Transverse colon (tissue), 4 donors: Measurements from ENCODE around the gene LOC128125822.

Source experiments
- DNase-seq: peaks from one replicate; pipeline ENCODE4 v3.0.0-alpha.2; 2019
- H3K27ac ChIP-seq, 4 donors: fragments of 200-600 bp; sonication (generic); 2 replicates each; pipeline ENCODE4 v1.5.1; 2016 to 2018; ENCODE audit warnings: inconsistent platforms in 4 of 4
- H3K27me3 ChIP-seq: fragments of 200-600 bp; sonication (generic); 2 replicates; pipeline ENCODE4 v1.5.1; 2017; ENCODE audit warnings: inconsistent platforms
- H3K36me3 ChIP-seq, 4 donors: fragments of 200-600 bp; sonication (generic); 2 replicates each; pipeline ENCODE4 v1.5.1; 2017 to 2019; ENCODE audit warnings: inconsistent platforms in 4 of 4
- H3K4me1 ChIP-seq, 4 donors: fragments of 200-600 bp; sonication (generic); 2 replicates each; pipeline ENCODE4 v1.5.1; 2017 to 2020; ENCODE audit warnings: inconsistent platforms in 4 of 4
- H3K4me3 ChIP-seq, 4 donors: fragments of 200-600 bp; sonication (generic); 1 replicate in 1 of 4; 2 replicates in 3 of 4; pipeline versions ENCODE4 v1.5.1 to v1.6.1; 2017 to 2019; ENCODE audit warnings: inconsistent platforms in 4 of 4
- H3K9me3 ChIP-seq, 2 donors: fragments of 200-600 bp; sonication (generic); 2 replicates each; pipeline ENCODE4 v1.5.1; 2017 to 2019; ENCODE audit warnings: inconsistent platforms in 2 of 2
- CTCF ChIP-seq, 5 experiments: fragments of 200-600 bp in 3 of 5; fragments of 450-650 bp in 2 of 5; sonication (generic) in 3 of 5; IDR thresholded peaks; 1 replicate in 2 of 5; 2 replicates in 3 of 5; pipeline ENCODE4 v1.5.1; 2016 to 2017; ENCODE audit warnings: antibody characterized with exemption in 5 of 5, inconsistent platforms in 3 of 5, mild to moderate bottlenecking in 2 of 5, moderate library complexity in 1 of 5
- EP300 ChIP-seq: sonication (generic); formaldehyde crosslinking; IDR thresholded peaks from one replicate; pipeline ENCODE4 v1.6.1; 2017; ENCODE audit warnings: antibody characterized with exemption, low read depth
- POLR2A ChIP-seq: fragments of 450-650 bp; IDR thresholded peaks from one replicate; pipeline ENCODE4 v1.6.1; 2016; ENCODE audit warnings: antibody characterized with exemption, mild to moderate bottlenecking, moderate library complexity
- POLR2AphosphoS5 ChIP-seq, 3 donors: sonication (generic); formaldehyde crosslinking; IDR thresholded peaks; one replicate each; pipeline ENCODE4 v1.6.1; 2016; ENCODE audit warnings: antibody characterized with exemption in 3 of 3
- WGBS, 2 donors: methylation state at CpG; one replicate each; pipeline ENCODE4 v1.1.5; 2018; ENCODE audit warnings: low coverage in 1 of 2; 5-methylcytosine and 5-hydroxymethylcytosine counted together
- in situ Hi-C, 4 donors: fragments of 200-750 bp; cut with MboI; loops; one replicate each; pipeline versions ENCODE4 v1.15.0 to v1.15.1; 2017; ENCODE audit warnings: low sequenced_read_pairs in 3 of 4, low pct_ligation_motif_present in 1 of 4, low pct_unique_long_range_greater_than_20kb in 1 of 4
- intact Hi-C: fragments of 100-400 bp; cut with DNase I; formaldehyde crosslinking; loops from one replicate; pipeline ENCODE4 v1.15.1; 2023; ENCODE audit warnings: low total_unique reads

The LOC128125822 gene

GRCh38 chr6:63549076-63549475 is 23.2 kb upstream of the LOC128125822 start:
- no peak for DNase-seq
- TF ChIP-seq CTCF (IDR thresholded peaks at IDR 0.05) (no peak), POLR2AphosphoS5 (IDR thresholded peaks at IDR 0.05) (no peak), POLR2A (no peak), EP300 (no peak)
- Histone ChIP-seq H3K4me3 (no peak overlapping the region), H3K27ac (no peak overlapping the region), H3K36me3 (no peaks in the 10 kb centered on the region), H3K9me3 (no peaks in the 10 kb centered on the region), H3K27me3 (no peaks in the 10 kb centered on the region), H3K4me1 (peaks cover 0 to 7% (median 2%) of the 10 kb centered on the region in 4 donors)
- WGBS, 2 donors = 83 to 96% methylated on average over 3 to 5 of the region's 5 CpGs
- in situ Hi-C loops = no loop called here
- intact Hi-C loops = no loop called here

GRCh38 chr6:63553208-63553607 is 19.1 kb upstream of the LOC128125822 start:
- Histone ChIP-seq H3K36me3 (no peaks in the 10 kb centered on the region), H3K27ac (peak overlapping the region in 1 of 4 donors; percentile 16), H3K4me1 (peaks cover 0 to 22% (median 2%) of the 10 kb centered on the region in 4 donors), H3K27me3 (no peaks in the 10 kb centered on the region), H3K4me3 (no peak overlapping the region), H3K9me3 (no peaks in the 10 kb centered on the region)
- intact Hi-C loops = no loop called here
- WGBS, 2 donors = 78 to 100% methylated on average over 1 to 3 of the region's 3 CpGs
- DNase-seq = no peak
- in situ Hi-C loops = no loop called here
- TF ChIP-seq CTCF (IDR thresholded peaks at IDR 0.05) (no peak), EP300 (no peak)

GRCh38 chr6:63553900-63554299 is 18.4 kb upstream of the LOC128125822 start:
- intact Hi-C loops (no loop called here), in situ Hi-C loops (no loop called here)

GRCh38 chr6:63554782-63555181 is 17.5 kb upstream of the LOC128125822 start:
- no peaks in the 10 kb centered on the region for H3K36me3 ChIP-seq
- TF ChIP-seq POLR2AphosphoS5 (IDR thresholded peaks at IDR 0.05) = no peak
- TF ChIP-seq EP300 = no peak
- TF ChIP-seq CTCF (IDR thresholded peaks at IDR 0.05) = no peak
- no peak for TF ChIP-seq POLR2A
- no peaks in the 10 kb centered on the region for H3K27me3 ChIP-seq
- 75 to 82% methylated on average over 1 of the region's 1 CpG for WGBS, 2 donors
- H3K4me3 ChIP-seq = no peak overlapping the region
- H3K9me3 ChIP-seq = no peaks in the 10 kb centered on the region
- intact Hi-C loops (no loop called here), in situ Hi-C loops (no loop called here)
- no peak for DNase-seq
- peaks cover 0 to 22% (median 2%) of the 10 kb centered on the region in 4 donors for H3K4me1 ChIP-seq
- peak overlapping the region in 1 of 4 donors; percentile 16 for H3K27ac ChIP-seq

More at GRCh38 chr6:63553900-63554299, 18.4 kb upstream of the LOC128125822 start:
- no peak for TF ChIP-seq POLR2AphosphoS5 (IDR thresholded peaks at IDR 0.05)
- no peak for TF ChIP-seq CTCF (IDR thresholded peaks at IDR 0.05)
- no peak for TF ChIP-seq POLR2A
- TF ChIP-seq EP300 = no peak
- Histone ChIP-seq H3K4me3 (no peak overlapping the region), H3K36me3 (no peaks in the 10 kb centered on the region), H3K9me3 (no peaks in the 10 kb centered on the region), H3K27ac (peak overlapping the region in 3 of 4 donors; percentile 3 to 17 (median 16)), H3K27me3 (no peaks in the 10 kb centered on the region), H3K4me1 (peaks cover 0 to 22% (median 2%) of the 10 kb centered on the region in 4 donors)
- DNase-seq = no peak
- 36 to 54% methylated on average over 1 of the region's 1 CpG for WGBS, 2 donors
